Stimulated activated CD4-positive, alpha-beta T cell treated with anti-CD3 and anti-CD28 coated beads, Interleukin-15, amount 100 ng/mL, for 1 hour (primary cell): ENCODE data around the gene SMG6.
"Not testable (repeated sequence)": the region's sequence is repeated elsewhere in the genome, so short reads cannot be mapped to it uniquely, and the experiment has no call there.

Source experiments
- DNase-seq, 2 donors: peaks; one replicate each; pipeline ENCODE4 v3.0.0-alpha.2; 2020; ENCODE audit warnings: low read depth in 1 of 2, low spot score in 1 of 2

SMG6 gene

GRCh38 chr17:2181206-2181896 is 122.2 kb downstream of the SMG6 start:
- DNase-seq: no peak

GRCh38 chr17:2180768-2181167 is 122.8 kb downstream of the SMG6 start:
- no peak for DNase-seq

GRCh38 chr17:2179615-2180295 is 123.8 kb downstream of the SMG6 start:
- DNase-seq: no peak

GRCh38 chr17:2178798-2179501 is 124.6 kb downstream of the SMG6 start:
- DNase-seq: no peak

DNA sequence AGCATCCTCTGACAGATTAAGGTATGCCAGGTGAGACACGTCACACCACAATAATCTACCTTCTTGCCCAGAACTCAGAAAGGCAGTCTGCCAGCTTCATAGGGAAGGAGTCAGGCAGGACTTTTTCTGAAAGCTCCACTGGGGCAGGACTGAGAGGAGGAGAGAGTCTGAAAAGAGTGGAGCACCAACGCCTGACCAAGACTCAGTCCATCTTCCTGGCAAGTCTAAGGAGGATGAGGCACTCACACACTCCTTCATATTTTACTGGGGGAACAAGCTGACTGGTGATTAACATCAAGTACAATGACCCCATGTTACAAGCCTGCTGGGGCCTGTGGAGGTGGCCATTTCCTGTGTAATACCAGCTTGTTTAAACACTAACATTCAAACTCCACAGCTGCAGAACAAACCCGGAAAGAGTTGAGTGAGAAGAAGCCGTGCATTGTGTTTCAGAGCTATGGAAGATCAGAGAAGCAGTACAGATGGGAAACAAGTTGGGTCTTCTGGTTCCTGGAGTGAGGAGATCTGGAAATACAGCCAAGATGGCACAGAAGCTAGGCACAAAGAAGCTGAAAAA is 126.3 kb downstream of the SMG6 start:
- no peak for DNase-seq

DNA sequence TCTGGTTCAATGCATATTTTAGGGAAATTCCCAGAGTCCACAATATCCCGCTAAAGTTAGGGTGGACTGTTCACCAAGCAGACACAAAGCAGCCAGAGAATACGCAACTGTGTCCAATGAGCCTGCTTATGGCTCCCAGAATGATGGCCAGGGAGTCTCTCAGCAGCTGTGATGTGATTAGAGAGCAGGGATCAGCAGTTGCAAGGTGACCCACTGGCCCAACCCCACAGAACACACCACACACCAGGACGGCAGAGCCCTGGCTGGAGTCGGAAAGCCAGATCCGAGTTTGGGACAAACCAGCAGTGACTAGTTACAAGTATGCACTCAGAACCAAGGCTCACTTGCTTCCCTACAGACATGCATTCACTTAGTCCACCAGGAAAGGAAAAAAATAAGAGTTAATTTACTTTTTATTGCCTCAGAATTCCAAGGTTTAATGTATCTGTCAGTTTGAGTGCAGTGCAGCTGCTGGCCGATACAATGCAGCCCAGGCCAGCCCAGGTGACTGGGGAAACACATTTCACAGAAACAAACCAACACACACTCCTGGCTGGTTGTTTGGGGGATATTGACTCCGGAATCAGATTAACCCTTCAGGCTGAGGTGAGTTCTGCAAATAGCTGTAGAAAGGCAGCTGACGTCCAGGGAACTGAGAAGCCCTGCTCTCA is 127.0 kb downstream of the SMG6 start:
- no peak for DNase-seq

- DNase-seq: no peak
Measured at GRCh38 chr17:2175294-2175628, 128.3 kb downstream of the SMG6 start.

GRCh38 chr17:2174468-2175293 is 128.9 kb downstream of the SMG6 start:
- no peak for DNase-seq

DNA sequence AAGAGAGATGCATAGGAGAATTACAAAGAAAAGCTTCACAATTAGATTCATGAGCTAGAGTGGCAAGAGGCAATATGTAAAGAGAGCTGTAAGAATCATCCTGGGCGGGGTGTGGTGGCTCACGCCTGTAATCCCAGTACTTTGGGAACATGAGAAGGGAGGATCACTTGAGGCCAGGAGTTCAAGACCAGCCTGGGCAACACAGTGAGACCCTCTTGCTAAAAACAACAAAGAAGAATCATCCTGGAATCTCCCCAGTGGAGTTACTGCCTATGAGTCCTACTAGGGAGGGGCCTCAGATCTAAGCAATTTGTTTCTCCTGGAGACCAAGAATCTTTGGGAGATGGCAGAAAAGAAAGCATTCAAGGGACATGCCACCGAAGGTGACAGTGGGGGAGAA is 129.6 kb downstream of the SMG6 start:
- no peak for DNase-seq

- DNase-seq: no peak
Measured at GRCh38 chr17:2172999-2173398, 130.6 kb downstream of the SMG6 start.

DNA sequence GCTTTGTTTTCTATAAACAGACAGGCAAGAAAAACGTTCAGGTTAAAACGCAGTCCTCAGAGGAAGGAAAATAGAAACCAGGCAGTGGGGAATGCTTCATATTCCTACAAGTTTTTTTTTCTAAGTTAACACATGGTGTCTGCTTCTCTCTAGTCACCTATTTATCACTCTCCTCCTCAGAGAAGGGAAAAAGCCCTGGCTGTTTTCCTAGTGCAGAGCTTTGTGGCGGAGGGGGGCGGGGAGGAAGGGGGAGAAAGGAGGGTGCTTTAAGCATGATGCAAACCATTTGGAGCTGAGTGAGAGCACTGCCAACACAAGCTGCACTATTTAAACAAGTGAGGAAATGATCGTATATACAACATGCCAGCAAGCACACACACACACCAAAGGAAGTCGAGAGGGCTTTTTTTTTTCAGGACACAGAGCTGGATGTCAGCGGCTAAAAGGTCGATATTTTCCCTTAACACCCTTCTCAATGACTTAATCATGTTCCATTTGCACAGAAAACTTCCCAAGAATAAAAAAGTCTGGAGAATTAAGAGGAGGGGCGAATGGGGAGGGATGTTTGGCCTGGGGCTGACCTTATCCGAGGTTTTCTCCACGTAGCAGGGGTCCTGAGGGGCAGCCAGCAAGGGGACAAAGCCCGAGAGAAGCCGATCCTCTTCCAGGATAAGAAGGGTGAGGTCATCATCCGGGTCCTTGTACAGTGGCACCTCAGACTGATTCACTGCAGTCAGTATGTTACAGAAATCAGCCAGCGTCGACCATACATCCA is 131.3 kb downstream of the SMG6 start:
- DNase-seq: no peak

- no peak for DNase-seq
Measured at GRCh38 chr17:2171702-2172076, 131.9 kb downstream of the SMG6 start.

DNA sequence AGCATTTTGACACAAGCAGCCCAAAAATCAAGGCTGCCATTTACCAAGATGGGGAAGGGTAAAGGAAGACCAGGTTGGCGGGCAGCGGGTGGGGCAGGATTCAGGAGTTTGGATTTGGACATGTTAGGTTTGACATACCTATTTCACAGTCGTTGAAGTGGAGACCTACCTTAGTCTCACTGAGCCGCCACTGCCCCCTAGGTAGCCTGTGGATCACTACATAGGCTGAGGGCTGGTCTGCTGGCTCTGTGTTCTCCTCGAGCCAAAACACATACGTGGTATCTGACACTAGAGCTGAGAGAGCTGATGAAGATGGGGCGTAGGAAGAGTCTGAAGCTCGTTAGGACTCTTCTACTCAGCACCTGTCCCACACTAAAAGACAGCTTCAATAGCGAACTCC is 133.6 kb downstream of the SMG6 start:
- no peak for DNase-seq

GRCh38 chr17:2165723-2166122 is 137.9 kb downstream of the SMG6 start:
- not testable (repeated sequence) for DNase-seq

DNA sequence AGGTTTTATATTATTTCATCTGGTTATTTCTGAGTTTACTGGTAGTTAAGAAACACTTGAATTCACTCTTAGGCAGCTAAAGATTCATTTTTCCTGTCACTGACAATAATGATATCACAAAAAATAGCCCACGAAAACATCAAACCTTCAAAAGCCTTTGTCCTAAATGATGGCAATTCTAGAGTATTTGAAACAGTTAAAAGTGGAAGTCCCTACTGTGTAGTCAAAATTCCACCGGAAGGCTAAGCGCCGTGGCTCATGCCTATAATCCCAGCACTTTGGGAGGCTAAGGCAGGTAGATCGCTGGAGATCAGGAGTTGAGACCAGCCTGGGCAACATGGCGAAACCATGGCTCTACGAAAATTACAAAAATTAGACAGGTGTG is 145.2 kb downstream of the SMG6 start:
- DNase-seq: no peak

GRCh38 chr17:2157675-2158395 is 145.8 kb downstream of the SMG6 start:
- no peak for DNase-seq

DNA sequence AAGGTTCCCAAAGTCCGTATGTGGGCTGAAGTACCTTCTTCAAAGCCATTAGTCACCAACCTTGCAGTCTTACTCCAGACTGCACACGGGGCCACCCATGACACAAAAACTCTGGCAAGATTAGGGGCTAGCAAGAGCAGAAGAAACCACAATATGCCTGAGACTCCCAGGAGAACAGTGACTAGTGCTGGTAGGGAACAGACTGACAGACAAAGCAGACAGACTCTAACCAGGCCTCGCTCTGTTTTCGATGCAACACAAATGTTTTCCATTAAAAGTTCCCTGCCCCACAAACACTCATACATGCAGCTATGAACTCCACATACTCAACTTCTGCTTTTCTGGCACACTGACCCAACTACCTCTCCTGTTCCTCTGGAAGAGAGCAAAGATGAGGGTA is 146.5 kb downstream of the SMG6 start:
- no peak for DNase-seq

- DNase-seq: no peak
Measured at GRCh38 chr17:2156666-2157065, 146.9 kb downstream of the SMG6 start.

- DNase-seq: no peak
Measured at GRCh38 chr17:2155573-2155972, 148.0 kb downstream of the SMG6 start.
